HUDEP-2 (cell line): Measurements from ENCODE around the gene NCOA7.
A peak's percentile ranks its signal among the peaks of the same experiment; 100 is the strongest.

Source experiments
- DNase-seq, 76 experiments: peaks; one replicate each; lab custom pipeline; 2025; ENCODE audit not compliant: unreplicated experiment in 76 of 76; lab: John Stamatoyannopoulos, UW

NCOA7 gene

DNA sequence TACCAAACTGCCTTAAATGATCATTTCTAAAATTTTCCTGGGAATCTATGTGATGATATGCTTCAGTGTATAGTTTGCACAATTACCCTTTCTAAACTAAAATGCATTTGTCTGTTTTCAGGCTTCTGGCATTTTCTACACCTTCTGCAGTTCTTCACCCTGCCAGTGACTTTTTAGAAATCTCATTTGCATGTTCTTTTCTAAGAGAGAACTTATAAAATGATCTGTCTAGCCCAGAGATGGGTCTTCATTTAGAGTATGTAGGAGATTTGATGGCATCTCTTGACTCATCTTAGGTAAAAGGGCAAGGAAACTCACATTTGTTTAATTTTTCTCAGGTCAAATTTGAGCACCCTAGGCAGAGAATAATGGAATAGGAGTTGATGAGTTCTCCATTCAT, 17.8 kb downstream of the NCOA7 start:
- no peak for DNase-seq

DNA sequence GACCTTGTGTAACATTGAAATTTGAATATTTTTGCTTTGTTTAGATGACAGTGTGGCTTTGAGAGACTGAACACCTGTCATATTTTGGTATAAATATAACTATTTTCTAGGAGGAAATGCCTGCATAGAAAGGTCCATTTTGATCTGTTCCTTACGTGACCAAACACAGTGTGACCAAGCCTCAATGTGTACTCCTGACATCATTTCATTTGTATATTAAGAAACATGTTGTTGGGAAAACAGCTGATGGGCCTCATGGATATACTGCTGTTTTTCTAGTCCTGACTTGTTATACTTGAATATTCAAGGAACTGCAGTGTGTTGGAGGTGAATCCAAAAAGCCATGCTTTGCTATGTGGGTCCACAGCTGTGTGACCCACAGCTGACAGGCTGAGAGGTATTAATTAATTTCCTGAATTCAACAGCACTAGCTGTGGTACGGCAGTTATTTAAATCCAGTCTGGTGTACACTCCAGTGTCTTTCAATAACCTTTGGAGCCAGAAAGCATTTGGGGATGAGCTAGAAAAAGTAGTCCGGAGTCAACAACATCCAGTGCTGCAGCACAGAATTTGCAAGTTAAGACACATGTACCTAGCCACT, 18.9 kb downstream of the NCOA7 start:
- no peak for DNase-seq

DNA sequence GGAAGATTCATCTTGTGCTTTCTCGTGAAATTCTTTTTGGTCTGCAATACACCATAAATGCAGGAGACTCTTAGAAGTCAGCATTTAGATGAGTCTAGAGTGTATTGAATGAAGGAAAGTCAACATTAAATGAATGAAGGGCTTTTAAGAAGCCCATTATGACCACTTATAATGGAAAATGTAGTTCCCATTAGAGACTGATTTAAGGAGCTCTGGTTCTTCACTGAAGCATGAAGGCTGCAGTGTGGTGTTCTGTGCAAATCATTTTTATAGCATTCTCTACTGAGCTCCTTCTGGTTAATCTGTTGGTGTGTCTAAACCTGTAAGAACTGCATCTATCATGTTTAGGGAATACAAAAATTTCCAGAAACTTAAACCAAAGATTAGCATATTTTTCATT, 19.7 kb downstream of the NCOA7 start:
- no peak for DNase-seq

DNA sequence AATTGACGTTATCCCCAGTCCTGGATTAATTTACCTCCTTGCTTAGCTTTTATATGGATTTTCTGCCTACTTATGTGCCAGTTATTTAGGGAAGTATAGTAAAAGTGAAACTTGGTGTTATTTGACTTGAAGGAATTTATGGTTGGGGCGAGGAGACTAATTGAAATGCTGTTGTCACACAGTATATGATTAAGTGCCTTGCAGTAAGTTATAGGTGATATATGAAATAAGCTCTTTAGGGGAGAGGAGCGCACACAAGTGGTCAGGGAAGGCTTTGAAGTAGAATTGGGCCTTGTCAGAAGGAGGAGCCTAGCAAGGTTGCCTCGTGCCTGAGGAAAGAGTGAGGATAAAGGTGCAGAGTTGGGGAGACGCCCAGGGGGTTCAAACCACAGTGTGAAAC, 20.5 kb downstream of the NCOA7 start:
- DNase-seq, result no peak

DNA sequence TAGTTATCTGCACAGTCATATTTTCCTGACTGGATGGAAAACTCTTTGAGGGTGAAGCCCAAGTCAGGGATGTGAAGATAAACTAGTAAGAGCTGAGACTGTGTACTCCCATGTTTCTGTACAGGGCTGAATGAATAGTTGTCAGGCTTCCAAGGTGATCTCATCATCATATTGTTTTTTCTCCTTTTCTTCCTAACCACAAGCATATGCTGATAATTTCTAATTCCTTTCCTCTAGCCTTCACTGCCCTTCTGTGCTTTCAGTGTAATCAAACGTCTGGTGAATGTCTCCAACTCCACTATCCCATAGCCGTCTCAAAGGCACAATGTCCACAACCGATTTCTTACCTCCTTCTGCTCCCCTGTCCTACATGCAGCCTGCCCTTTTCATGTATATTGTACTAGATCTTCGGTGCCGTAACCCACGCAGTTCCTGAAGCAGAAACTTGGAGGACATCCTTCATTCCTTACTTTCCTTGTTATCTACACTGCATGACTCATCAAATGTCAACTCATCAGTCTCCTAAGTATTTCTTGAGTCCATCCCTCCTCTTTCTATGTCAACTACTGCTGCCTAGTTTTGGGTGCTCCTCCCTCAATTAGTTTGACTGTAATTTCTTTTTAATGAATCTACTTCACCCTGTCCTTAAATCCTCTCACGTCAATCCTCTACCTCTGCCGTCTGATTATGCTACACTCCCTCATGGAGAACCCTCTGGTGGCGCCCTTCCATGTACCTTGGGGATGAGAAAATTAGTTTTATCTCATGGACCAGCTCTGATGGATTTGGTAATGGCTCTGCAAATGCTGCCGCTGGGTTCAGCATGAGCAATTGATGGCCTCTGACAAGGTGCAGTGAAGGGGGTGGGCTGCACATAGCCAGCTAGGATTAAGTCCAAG, 21.9 kb downstream of the NCOA7 start:
- peak in 20 of 76 experiments; percentile 17 to 71 (median 42) for DNase-seq

DNA sequence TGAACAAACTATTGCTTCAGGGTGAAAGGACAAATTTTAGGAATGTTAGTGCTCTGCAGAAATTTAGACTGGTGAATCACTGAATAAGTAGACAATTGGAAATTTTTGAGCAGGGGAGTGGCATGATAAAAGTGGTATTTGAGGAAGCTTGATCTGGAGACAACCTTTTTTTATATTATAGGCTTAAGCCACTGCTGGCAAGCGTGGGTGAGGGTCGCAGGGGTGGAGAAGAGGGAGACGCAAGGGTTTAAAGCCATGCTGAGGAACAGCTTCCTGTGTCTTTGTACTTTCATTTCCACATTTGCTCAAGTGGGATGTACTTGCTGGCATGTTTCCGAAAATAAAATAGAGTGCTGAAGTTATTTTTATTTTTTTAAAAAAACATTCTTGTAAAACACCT, 23.7 kb downstream of the NCOA7 start:
- DNase-seq, result no peak

DNA sequence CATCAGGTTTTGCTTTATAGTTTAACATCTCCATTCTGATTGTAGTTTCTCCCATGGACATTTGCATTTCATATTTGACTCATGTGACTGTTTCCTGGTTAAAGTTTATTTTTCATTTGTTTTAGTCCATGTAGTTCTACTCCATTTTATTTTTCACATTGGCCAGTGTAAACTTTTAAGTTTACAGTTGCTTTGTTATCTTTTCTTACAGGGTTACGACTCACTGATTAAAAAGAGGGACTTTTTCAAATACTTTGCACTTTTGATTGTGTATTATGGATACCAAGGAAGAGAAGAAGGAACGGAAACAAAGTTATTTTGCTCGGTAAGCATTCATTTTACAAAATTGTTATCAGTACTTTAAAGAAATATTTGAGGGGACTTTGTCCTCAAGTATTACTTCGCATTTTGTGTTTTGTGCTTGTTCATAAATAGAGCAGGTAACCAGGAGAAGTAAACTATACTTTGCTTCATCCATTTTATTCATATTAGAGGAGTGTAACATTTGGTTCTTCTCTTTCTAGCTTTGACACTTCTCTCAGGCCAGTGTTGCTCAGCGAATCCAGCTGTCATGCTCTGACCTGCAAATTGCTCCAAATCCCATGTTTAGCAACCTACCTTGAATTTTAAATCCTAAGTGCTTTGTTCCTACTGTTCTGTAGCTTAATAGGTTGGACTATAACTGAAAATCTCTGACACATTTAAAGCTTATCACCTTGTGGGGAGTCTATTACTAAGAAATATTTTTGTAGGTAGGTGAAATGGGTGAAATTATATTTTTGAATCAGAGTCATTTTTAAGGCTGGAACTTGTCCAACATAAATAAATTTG, 24.5 kb downstream of the NCOA7 start:
- no peak for DNase-seq

DNA sequence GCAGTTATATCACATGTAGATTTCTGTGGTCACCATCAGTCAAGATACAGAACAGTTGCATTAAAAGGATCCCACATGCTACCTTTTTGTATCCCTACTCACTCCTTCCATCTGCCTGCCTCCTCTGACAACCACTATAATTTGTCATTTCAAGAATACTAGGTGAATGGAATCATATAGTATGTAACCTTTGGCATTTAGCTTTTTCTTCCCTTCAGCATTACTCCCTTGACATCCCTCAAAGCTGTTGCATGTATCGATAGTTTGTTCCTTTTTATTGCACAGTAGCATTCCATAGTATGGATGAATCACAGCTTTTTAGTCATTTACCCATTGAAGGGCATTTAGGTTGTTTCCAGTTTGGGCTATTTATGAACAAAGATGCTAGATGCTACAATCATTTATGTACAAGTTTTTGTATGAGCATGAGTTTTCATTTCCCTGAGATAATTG, 26.1 kb downstream of the NCOA7 start:
- DNase-seq, result no peak

DNA sequence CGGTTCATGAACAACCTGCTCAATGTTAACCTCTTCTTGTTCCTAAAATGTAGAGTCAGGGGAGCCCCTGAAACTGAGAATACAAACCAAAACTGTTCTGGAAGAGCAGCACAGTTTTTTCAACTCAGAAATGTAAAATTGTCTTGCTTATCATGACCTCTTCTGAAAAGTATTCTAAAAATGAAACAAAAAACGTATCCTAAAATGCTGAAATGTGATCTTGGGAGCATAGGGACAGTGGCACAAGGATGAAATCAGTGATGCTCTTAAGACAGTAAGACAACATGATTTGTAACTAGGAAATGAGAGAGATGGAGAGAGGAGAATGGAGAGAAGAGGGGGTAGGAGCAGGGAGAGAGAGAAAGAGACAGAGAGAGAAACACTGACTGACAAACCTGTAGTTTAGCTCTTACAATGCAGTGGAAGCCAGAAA, 27.5 kb downstream of the NCOA7 start:
- DNase-seq, result no peak

DNA sequence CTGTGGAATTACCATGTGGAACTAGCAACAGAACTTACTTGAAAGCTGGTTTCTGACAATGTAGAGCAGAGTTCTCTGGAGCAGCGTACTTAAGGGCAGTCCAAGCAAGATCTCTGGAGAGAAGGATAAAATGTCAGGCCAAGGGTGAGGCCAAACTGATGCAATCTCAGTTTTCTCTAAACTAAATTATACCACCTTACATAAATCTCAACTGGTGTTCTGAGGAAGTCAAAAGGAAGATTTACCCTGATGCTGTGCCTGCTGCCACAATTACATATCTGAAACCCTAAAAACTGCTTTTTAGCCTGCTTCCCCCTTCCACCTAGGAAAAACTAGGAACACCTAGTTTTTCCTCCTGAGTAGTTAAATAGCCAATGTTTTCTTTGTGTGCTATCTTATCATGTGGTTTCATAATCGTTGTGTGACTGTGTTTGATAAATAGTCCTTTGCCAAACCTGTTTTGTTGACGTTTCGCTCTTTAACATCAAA, 28.1 kb downstream of the NCOA7 start:
- no peak for DNase-seq

DNA sequence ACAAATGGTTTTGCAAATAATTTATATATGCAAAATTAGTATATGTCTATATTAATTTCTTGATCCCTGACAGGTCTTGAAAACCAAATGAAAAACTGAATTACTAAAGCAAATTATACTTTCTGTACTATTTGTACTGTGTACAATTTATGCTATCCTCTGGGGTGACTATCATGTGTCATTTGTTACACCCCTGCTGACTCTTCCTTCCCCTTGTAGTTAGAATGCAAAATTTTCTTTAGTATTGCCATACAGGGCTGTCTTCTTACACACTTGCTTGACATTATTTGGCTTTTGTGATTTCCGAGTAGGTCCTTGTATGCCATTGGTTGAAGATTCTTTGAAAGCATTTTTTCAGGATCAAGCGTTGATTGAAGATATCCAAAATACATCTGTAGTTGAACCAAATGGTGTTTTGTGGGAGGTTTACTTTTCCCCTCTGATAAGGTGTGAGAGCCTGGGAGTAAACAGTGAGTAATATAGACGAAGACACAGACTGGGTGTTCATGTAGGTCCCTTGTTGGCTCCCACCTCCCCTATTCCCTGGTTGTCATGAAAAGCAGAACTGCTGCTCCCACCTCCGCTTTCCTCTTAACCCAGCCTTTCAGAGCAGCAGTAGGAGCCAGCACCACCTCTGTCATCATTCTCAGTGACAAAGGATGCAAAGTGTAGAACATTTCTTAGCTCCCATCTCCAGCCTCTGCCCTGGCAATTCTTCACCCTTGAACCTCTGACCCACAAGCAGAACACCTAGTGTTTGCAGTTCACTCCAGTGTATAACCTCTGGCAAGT, 29.0 kb downstream of the NCOA7 start:
- DNase-seq, result no peak

DNA sequence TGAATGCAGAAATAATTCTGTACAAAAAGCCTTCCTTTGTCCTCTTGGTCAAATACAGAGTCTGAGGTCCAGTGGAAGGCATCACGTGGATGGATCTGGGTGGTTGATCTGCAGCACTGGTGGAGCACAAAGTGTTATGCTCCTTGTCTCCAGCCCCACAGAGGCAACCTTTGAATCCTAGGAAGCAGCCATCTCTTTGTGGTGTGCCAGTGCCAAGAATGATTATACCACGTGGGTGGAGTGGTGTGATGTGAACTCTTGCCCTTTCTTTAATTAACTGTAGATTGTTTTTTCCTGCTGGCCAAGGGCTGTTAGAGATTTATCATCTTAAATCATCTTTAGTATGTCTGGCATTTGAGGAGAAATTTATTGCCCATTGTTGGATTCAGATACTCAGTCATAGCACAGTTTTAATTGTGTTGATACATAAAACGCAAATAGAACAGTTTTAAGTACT, 31.1 kb downstream of the NCOA7 start:
- peak in 7 of 76 experiments; percentile 14 to 27 (median 22) for DNase-seq

DNA sequence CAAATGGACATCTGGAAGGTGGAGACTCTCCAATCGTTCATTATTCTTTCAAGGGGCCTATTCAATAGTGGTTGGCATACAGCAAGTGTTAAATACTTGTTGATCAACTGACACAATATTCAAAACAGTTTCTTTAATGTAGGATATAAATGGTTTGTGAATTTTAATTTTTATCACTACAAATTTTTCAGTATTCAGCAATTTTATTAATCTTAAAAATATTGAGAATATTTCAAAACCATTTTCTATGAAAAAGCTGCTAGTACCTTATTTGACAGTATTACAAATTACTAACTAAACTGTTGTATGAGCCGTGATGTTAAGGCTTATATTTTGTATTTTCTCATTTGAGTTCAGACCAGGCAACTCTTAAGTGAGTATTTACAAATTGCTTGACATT, 32.4 kb downstream of the NCOA7 start:
- no peak for DNase-seq

DNA sequence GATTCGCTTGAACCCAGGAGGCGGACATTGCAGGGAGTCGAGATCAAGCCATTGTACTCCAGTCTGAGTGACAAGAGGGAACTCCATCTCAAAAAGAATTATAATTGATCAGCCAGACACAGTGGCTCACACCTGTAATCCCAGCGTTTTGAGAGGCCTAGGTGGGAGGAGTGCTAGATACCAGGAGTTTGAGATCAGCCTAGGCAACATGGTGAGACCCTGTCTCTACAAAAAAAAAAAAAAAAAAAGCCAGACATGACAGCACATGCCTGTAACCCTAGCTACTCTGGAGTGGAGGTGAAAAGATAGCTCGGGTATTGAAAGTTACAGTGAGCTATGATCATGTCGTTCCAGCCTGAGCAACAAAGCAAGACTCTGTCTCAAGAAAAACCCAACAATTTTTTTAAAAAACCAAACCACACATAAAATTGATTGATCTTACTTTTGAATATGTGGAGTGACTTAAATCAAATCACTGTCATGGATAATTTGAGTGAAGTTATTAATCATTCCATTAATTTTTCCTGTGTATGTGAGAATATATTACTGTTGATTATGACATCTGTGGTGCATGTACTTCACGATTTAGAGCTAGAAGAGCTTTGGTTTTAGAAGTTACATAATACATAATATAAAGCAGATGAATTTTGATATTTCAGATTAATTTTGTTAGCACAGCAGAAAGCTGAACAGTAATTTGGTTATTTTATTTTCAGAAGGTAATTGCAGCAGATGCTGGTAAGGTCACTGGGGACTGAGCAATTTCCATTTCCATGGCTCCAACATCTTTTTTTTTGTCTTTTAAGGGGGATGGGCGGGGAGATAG, 34.4 kb downstream of the NCOA7 start:
- DNase-seq, result no peak

DNA sequence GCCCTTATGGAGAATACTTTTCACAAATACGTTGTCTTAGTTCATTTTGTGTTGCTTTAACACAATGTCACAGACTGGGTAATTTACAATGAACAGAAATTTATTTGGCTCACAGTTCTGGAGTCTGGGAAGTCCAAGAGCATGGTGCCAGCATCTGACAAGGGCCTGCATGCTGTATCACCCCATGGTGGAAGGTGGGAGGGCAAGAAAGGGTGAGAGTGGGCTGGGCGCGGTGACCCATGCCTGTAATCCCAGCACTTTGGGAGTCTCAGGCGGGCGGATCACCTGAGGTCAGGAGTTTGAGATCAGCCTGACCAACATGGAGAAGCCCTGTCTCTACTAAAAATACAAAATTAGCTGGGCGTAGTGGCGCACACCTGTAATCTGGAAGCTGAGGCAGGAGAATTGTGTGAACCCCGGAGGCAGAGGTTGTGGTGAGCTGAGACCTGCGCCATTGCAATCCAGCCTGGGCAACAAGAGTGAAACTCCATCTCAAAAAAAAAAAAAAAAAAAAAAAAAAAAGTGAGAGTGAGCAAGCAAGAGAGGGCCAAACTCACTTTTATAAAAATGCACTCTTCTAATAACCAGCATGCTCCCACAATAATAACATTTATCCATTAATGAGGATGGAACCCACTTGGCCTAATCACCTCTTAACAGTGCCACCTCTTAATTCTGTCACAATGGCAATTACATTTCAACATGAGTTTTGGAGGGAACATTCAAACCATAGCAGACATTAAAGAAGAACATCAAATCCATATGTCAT, 36.1 kb downstream of the NCOA7 start:
- DNase-seq, result no peak

DNA sequence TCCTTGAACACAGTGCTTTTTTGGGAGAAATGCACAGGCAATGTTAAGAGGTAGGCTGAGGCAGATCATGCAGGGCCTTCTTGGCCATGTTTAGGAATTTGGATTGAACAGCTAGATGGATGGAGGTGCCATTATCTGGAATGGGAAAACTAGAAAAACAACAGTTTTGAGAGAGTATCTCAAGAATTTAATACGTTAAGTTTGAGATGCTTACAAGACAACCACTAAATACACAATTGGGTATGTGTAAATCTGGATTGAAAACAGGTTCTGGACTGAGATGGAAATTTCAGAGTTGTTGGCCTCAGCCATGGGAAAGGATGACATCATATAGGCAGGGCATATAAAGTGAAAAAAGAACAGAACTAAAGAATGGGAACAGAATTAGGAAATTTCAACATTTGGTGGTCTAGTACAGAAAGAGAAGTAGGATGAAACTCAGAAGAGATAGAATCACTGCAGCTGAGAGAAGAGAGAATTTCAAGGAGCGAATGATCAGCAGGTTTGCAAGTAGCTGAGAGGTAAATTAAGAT, 37.1 kb downstream of the NCOA7 start:
- no peak for DNase-seq

DNA sequence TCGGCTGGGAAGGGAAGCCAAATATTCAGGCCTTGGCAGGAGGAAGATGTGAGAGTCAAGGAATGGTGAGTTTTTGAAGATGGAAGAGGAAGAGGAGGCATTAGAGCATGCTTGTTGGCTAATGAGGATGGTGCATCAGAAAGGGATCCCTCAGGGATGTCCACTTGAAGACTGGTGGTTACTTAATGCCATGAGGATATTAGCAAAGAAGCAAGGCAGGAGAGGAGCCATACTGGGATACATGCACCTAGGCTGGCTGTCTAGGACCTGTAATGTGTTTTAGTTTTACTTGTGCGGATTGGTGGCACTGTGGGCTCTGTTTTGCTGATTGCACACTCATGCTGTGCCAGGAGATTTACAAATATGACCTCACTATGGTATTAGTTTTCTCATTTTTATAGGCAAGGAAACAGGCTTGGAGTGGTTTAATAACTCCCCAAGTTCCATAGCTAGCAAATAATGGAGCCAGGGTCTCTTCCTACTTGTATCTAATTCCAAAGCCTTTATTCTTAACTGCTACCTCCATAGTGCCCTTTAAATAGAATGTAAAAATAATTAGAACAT, 37.8 kb downstream of the NCOA7 start:
- DNase-seq, result no peak

DNA sequence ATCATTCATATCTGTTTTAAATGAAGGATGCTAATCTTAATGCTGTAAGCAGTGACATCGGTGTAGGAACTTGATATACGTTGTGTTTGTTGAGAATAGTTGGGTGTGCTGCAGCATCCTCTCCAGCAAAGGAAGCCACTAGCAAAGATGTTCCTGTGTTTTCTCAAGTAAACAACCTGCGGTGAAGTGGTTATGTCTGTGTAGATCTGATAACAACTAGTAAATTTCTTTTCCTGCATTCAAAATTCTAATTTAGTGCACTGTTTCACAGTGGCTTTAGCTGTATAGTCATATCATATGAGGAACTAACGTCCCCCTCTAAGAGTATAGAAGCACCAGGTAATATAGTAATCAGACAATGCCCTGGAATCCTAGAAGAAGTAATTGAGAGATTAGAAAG, 38.7 kb downstream of the NCOA7 start:
- DNase-seq, result no peak
